Stimulated activated CD8-positive, alpha-beta memory T cell treated with anti-CD3 and anti-CD28 coated beads, Interleukin-7, amount 100 ng/mL, for 24 hours (primary cell): ENCODE measurements around the gene SLC5A2.
A peak's percentile ranks its signal among the peaks of the same experiment; 100 is the strongest.

Experiments
- DNase-seq: peaks from one replicate; pipeline ENCODE4 v3.0.0-alpha.2; 2020; ENCODE audit warnings: low read depth

Gene SLC5A2

DNA sequence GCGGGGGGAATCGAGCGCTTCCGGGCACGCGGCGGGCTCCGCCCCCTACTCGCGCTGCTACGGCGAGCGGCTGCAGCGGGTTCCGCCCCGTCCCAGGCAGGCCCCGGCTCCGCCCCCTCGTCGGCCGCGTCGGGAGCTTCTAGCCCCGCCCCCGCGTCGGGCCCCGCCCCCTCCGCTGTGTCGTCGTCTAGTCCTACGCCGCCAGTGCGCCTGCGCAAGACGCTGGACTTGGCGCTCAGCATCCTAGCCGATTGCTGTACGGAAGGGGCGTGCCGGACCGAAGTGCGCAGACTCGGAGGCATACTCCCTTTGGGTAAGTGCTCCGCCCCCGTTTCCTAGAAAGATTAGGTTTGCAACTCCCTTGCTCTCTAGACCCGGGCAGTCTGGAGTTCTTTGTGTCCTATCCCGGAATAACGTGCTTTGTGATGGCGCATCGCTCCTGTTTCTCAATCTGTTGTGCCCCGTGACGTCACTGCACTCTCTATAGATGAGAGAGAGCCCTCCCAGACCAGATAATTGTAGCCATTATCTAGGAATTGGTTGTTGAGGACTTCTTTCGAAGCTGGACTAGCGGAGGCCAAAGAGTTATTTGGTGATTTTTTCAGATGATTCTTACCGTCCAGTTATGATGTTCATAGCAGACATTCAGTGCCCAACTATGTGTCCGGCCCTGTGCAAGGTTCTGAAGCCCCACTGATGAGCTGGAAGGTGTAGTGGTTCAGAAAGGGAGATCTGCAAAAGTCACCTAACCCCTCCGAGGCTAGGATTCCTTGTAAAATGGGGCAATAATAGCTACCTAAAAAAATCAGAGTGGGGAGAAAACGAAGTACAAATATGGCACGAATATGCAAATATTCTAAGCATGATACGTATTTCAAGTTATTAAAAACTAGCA, 23.0 kb upstream of the SLC5A2 start:
- DNase-seq, result peak; percentile 100

DNA sequence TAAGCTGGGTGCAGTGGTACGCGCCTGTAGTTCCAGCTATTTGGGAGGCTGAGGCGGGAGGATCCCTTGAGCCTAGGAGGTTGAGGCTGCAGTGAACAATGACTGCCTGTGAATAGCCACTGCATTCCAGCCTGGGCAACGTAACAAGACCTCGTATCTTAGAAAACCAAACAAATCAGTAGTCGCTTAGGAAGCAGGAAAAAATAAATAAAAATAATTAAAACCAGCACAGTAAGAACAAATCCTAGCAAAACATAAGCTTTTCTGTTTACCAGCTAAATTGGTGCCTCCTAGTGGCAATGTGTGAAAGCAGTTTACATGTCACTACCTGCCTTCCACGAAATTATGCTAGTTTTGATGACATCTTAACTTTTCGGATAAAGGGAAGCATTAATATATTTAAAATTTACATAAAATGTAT, 22.3 kb upstream of the SLC5A2 start:
- no peak for DNase-seq

- DNase-seq, result no peak
Observed at GRCh38 chr16:31461201-31461920, 21.6 kb upstream of the SLC5A2 start.

- no peak for DNase-seq
Observed at GRCh38 chr16:31461921-31462804, 20.8 kb upstream of the SLC5A2 start.

GRCh38 chr16:31464348-31464769, 18.6 kb upstream of the SLC5A2 start:
- DNase-seq, result no peak

GRCh38 chr16:31464781-31465260, 18.1 kb upstream of the SLC5A2 start:
- DNase-seq, result no peak

- no peak for DNase-seq
Observed at GRCh38 chr16:31465788-31466370, 17.0 kb upstream of the SLC5A2 start.

DNA sequence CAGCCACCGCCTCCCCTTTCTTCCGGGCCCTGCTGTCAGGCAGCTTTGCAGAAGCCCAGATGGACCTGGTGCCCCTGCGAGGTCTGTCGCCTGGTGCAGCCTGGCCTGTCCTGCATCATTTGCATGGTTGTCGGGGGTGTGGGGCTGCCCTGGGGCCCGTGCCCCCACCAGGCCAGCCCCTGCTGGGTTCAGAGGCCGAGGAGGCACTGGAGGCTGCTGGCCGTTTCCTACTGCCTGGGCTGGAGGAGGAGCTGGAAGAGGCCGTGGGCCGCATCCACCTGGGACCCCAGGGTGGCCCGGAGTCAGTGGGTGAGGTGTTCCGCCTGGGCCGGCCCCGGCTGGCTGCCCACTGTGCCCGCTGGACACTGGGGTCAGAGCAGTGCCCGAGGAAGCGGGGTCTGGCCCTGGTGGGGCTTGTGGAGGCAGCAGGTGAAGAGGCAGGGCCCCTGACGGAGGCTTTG, 16.5 kb upstream of the SLC5A2 start:
- no peak for DNase-seq

DNA sequence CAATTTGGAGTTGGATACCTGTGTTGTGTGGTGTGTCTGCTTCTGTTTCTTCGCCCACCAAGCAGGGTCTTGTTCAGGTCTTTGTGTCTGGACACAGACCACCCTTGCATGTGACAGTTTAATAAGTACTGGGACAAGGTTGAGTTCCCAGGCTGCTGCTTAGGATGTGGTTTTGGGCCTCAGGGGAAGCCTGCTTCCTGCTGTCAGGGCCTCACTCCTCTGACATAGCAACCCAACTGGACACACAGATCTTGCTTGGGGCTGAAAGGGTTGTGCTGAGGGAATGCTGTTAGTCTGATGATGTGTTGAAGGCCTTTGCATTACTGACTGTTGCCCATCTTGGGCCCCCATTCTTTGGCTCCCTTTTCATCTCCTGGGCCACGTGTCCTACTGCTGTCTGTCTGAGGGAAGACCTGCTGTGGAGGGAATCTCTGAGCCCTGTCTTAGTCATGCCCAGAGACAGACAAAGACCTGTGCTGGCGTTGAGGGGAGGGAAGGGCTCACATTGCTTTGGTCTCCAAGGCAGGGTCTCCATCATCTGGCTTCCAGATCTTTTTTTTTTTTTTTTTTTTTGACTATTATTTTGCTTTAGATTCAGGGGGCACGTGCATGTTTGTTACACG, 15.7 kb upstream of the SLC5A2 start:
- DNase-seq, result no peak

DNA sequence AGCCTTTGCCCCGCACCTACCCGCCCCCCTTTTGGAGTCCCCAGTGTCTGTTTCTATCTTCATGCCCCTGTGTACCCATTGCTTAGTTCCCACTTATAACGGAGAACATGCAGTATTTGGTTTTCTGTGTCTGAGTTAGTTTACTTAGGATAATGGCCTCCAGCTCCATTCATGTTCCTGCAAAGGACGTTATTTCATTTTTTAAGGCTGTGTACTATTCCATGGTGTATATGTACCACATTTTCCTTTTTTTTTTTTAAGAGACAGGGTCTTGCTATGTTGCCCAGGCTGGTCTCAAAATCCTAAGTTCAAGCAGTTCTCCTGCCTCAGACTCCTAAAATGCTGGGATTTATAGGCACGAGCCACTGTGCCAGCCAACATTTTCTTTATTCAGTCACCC, 15.1 kb upstream of the SLC5A2 start:
- no peak for DNase-seq

GRCh38 chr16:31470615-31471014, 12.3 kb upstream of the SLC5A2 start:
- no peak for DNase-seq

DNA sequence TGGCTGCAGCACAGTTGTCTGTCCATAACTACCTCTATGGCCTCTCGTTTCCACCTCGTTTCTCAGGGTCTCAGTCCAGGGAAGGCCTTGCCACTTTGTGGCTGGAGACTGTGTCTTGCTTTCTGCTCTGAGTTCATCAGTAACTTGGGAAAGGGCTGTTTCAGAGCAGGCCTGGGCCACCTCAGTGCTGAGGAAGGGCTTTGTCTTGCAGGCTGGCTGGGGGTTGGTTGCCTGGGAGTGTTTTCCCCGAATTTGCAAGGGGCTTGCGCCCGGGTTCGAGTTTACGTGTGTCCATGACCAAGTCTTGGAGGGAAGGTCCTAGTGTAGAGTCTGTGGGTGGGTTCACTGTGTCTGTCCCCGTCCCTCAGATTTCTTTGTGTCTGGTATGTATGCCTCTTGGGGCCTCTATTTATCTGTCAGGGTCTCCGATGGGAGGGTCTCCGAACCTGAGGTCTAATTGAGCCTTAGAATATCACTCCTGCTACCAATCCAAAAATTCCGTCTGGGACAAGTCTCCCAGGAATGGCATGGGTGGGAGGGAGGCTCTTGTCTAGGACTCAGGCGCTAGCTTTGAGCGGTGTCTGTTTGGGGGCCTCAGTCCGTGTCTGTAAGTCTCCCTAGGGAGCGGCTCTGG, 11.6 kb upstream of the SLC5A2 start:
- DNase-seq, result no peak

- no peak for DNase-seq
Observed at GRCh38 chr16:31471875-31472708, 10.8 kb upstream of the SLC5A2 start, which contains the start of gene TGFB1I1. Gene TGFB1I1 (plus strand): TSS chr16:31472152. CDS start chr16:31472189, 37 bp downstream.

DNA sequence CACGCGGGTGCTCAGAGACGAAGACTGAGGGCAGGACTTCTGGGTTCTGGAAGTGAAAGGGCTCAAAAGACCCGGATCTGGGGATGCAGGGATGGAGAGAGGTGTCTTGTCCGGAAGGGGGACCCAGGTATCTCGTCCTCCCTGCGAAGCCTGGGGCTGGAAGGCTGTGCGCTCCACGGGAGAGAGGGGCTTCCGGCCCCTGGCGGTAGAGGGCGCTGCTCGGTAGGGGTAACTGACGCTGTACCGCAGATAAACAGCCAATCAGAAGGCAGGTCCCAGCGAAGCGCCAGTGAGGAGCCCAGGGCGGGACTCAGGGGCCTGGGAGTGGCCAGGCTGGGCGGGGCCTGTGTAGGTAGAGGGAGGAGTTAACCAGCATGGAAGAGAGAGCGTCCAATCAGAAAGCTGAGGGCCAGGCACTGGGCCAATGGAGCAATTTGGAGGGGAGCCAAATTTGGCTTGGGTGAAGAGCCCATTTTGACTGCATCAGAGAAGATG, 10.2 kb upstream of the SLC5A2 start:
- no peak for DNase-seq

GRCh38 chr16:31473264-31473984, 9.5 kb upstream of the SLC5A2 start:
- no peak for DNase-seq

- DNase-seq, result no peak
Observed at GRCh38 chr16:31474173-31474714, 8.7 kb upstream of the SLC5A2 start.

- no peak for DNase-seq
Observed at GRCh38 chr16:31474773-31475738, 7.9 kb upstream of the SLC5A2 start.
